HepG2 (cell line): ENCODE data around the gene ZNF747. TPM values are rescaled to one million over a fixed set of nuclear protein-coding genes. Genes with fewer than 3 reads are reported as not detected.

ENCODE experiments used
- ATAC-seq: fragments of 200-7000 bp; cut with Tn5 transposase; 3 replicates; pipeline ENCODE4 v1.9.1; 2020; ENCODE audit warnings: mild to moderate bottlenecking, moderate library complexity
- BruUV-seq: library from RNA; stranded (reverse); fragments of 400-500 nt; replicated peaks from 2 replicates; lab custom pipeline; 2021; lab: Mats Ljungman, UMichigan
- CTCF ChIA-PET: fragments of 300-600 bp; formaldehyde crosslinking; extraction: SDS; loops from one replicate; lab custom pipeline; 2021; ENCODE audit warnings: low total read pairs, inconsistent platforms, low intra/inter-chr PET ratio; lab: Yijun Ruan, JAX
- POLR2A ChIA-PET: fragments of 350-600 bp; sonication (Branson Sonifier 250); formaldehyde crosslinking; loops from one replicate; lab custom pipeline; 2020; ENCODE audit warnings: antibody characterized with exemption, inconsistent platforms; lab: Yijun Ruan, JAX
- DNase-seq: peaks from one replicate; pipeline ENCODE4 v3.0.0-alpha.2; 2015; ENCODE audit warnings: low spot score
- FAIRE-seq: peaks from 3 replicates; lab custom pipeline; 2011; peaks lifted over from hg19 to GRCh38; lab: Jason Lieb, UNC
- H2AFZ ChIP-seq: one replicate; pipeline ENCODE4 v1.6.1; 2011; ENCODE audit warnings: low read length, inconsistent platforms
- H3K27ac ChIP-seq: fragments of 300-600 bp; 3 replicates; pipeline ENCODE4 v1.8.0; 2011; ENCODE audit warnings: mixed run types, mild to moderate bottlenecking, mixed read lengths, low read length, inconsistent platforms; ENCODE audit not compliant: insufficient read depth; ENCODE audit errors: extremely low read length
- H3K27me3 ChIP-seq, 2 experiments: fragments of 200-600 bp in 1 of 2; 2 replicates in 1 of 2; 3 replicates in 1 of 2; pipeline versions ENCODE4 v1.6.0 to v1.8.0; 2011; ENCODE audit warnings: low read length in 2 of 2, mild to moderate bottlenecking in 2 of 2, moderate library complexity in 2 of 2, inconsistent platforms in 1 of 2; ENCODE audit not compliant: insufficient read depth in 2 of 2, control insufficient read depth in 1 of 2
- H3K36me3 ChIP-seq, 2 experiments: fragments of 200-600 bp in 1 of 2; replicated peaks in 1 of 2; 2 replicates in 1 of 2; 3 replicates in 1 of 2; pipeline versions ENCODE4 v1.5.1 to v1.8.0; 2011; ENCODE audit warnings: low read length in 2 of 2, inconsistent platforms in 1 of 2; ENCODE audit not compliant: insufficient read depth in 2 of 2, control insufficient read depth in 1 of 2
- H3K4me1 ChIP-seq: 2 replicates; pipeline ENCODE4 v1.5.1; 2012; ENCODE audit warnings: low read length, inconsistent platforms; ENCODE audit not compliant: insufficient read depth
- H3K4me2 ChIP-seq: 2 replicates; pipeline ENCODE4 v1.6.0; 2011; ENCODE audit warnings: low read depth, low read length, inconsistent platforms
- H3K4me3 ChIP-seq, 3 experiments: fragments of 200-600 bp in 1 of 3; sonication (generic), shearing (Covaris generic) in 1 of 3; replicated peaks in 1 of 3; 2 replicates each; pipeline ENCODE4 v1.5.1; 2011 to 2016; ENCODE audit warnings: low read length in 3 of 3, inconsistent platforms in 2 of 3, low read depth in 2 of 3, mild to moderate bottlenecking in 2 of 3, control low read depth in 1 of 3, mixed read lengths in 1 of 3; ENCODE audit not compliant: insufficient read depth in 1 of 3
- H3K79me2 ChIP-seq: one replicate; pipeline ENCODE4 v1.6.1; 2011; ENCODE audit warnings: low read length, inconsistent platforms; ENCODE audit not compliant: insufficient read depth
- H3K9ac ChIP-seq: 2 replicates; pipeline ENCODE4 v1.6.0; 2011; ENCODE audit warnings: mild to moderate bottlenecking, low read depth, low read length, inconsistent platforms; ENCODE audit not compliant: insufficient read depth
- H3K9me3 ChIP-seq: 2 replicates; pipeline ENCODE4 v1.5.1; 2012; ENCODE audit warnings: mild to moderate bottlenecking, low read length
- H4K20me1 ChIP-seq: 2 replicates; pipeline ENCODE4 v1.6.0; 2011; ENCODE audit warnings: inconsistent platforms, mild to moderate bottlenecking, low read length, moderate library complexity; ENCODE audit not compliant: insufficient read depth
- AHR ChIP-seq: IDR thresholded peaks from 2 replicates; pipeline ENCODE4 v1.6.1; 2018; ENCODE audit warnings: missing genetic modification reagents, missing compliant biosample characterization
- AKAP8 ChIP-seq: sonication (generic); formaldehyde crosslinking; IDR thresholded peaks from 2 replicates; pipeline ENCODE4 v1.5.1; 2020; ENCODE audit warnings: mild to moderate bottlenecking, missing genetic modification reagents
- CBX2 ChIP-seq, 2 experiments: fragments of 200-600 bp in 1 of 2; sonication (generic); formaldehyde crosslinking in 1 of 2; IDR thresholded peaks; 2 replicates each; pipeline versions ENCODE4 v1.7.0 to v1.8.1; 2018 to 2022; ENCODE audit warnings: low read depth in 2 of 2, low read length in 1 of 2, mild to moderate bottlenecking in 1 of 2, missing genetic modification reagents in 1 of 2
- KLF11 ChIP-seq: IDR thresholded peaks from 2 replicates; pipeline ENCODE4 v1.6.1; 2016; ENCODE audit warnings: missing compliant biosample characterization
- MATR3 ChIP-seq: sonication (generic); formaldehyde crosslinking; IDR thresholded peaks from 2 replicates; pipeline ENCODE4 v1.4.0; 2020; ENCODE audit warnings: missing genetic modification reagents
- MED1 ChIP-seq: sonication (generic); formaldehyde crosslinking; IDR thresholded peaks from 2 replicates; pipeline ENCODE4 v1.4.0; 2020; ENCODE audit warnings: missing genetic modification reagents
- MIER3 ChIP-seq: IDR thresholded peaks from 2 replicates; pipeline ENCODE4 v1.6.1; 2016; ENCODE audit warnings: missing compliant biosample characterization, borderline replicate concordance
- NFAT5 ChIP-seq: sonication (generic); formaldehyde crosslinking; IDR thresholded peaks from 2 replicates; pipeline ENCODE4 v1.4.0; 2020; ENCODE audit warnings: missing genetic modification reagents
- POLR2A ChIP-seq, 2 experiments: IDR thresholded peaks; 2 replicates each; pipeline ENCODE4 v1.6.1; 2011; ENCODE audit warnings: low read depth in 2 of 2, low read length in 2 of 2, mild to moderate bottlenecking in 1 of 2, moderate library complexity in 1 of 2; ENCODE audit not compliant: insufficient read depth in 1 of 2
- POLR2AphosphoS5 ChIP-seq: IDR thresholded peaks from 2 replicates; pipeline ENCODE4 v1.6.1; 2012; ENCODE audit warnings: low read depth, low read length
- RFX3 ChIP-seq: IDR thresholded peaks from 2 replicates; pipeline ENCODE4 v1.6.1; 2016; ENCODE audit warnings: missing biosample characterization, missing genetic modification reagents
- ZNF205 ChIP-seq: IDR thresholded peaks from 2 replicates; pipeline ENCODE4 v1.6.1; 2018; ENCODE audit warnings: missing biosample characterization, missing genetic modification reagents
- ZNF512B ChIP-seq: sonication (generic); formaldehyde crosslinking; IDR thresholded peaks from 2 replicates; pipeline ENCODE4 v1.5.1; 2020; ENCODE audit warnings: missing genetic modification reagents, mild to moderate bottlenecking, borderline replicate concordance
- ZNF589 ChIP-seq: sonication (generic); formaldehyde crosslinking; conservative IDR thresholded peaks from 2 replicates; pipeline ENCODE4 v1.8.0; 2022; ENCODE audit warnings: mild to moderate bottlenecking, moderate library complexity, missing genetic modification reagents
- ZNF660 ChIP-seq: sonication (generic); formaldehyde crosslinking; IDR thresholded peaks from 2 replicates; pipeline ENCODE4 v1.5.1; 2020; ENCODE audit warnings: mild to moderate bottlenecking, low read depth, missing genetic modification reagents, borderline replicate concordance
- WGBS: methylation state at CpG from one replicate; pipeline ENCODE4 v1.1.6; 2017; ENCODE audit warnings: low lambda C conversion rate; 5-methylcytosine and 5-hydroxymethylcytosine counted together
- in situ Hi-C: cut with HindIII; loops from 2 replicates; pipeline ENCODE4 v1.10.0; 2017; ENCODE audit warnings: low pct_unique_long_range_greater_than_20kb; ENCODE audit not compliant: extremely low pct_ligation_motif_present
- intact Hi-C: fragments of 100-400 bp; cut with micrococcal nuclease; formaldehyde crosslinking; loops from one replicate; pipeline ENCODE4 v1.10.0; 2022; ENCODE audit not compliant: unreplicated experiment
- polyA plus RNA-seq, 8 experiments: library from polyadenylated mRNA; depleted of rRNA in 3 of 8; stranded (reverse) in 7 of 8; unstranded in 1 of 8; fragments of >200 nt; fragmentation: Illumina TruSeq in 4 of 8; extraction: Trizol in 4 of 8; gene quantifications; 2 replicates each; pipeline versions ENCODE4 v1.2.1 to v1.2.3, GENCODE V29; 2011 to 2016; ENCODE audit warnings: low read depth in 4 of 8, missing spikeins in 1 of 8, mixed read lengths in 1 of 8; ENCODE audit not compliant: insufficient read depth in 1 of 8
- total RNA-seq, 5 experiments: library from RNA; depleted of rRNA; stranded (reverse); fragments of >200 nt; fragmentation: Illumina TruSeq; extraction: Trizol; gene quantifications; 2 replicates each; pipeline ENCODE4 v1.2.3, GENCODE V29; 2016; ENCODE audit warnings: low read depth in 1 of 5

The ZNF747 gene
- total and polyA plus RNA-seq, 2 of the 13 experiments (the other 11 are each of a cell fraction or from before 2014, with no cell fraction given) = 7.2 to 10.2 TPM

- CTCF ChIA-PET = interaction anchor here (1.4 kb wide), 1 partner anchor 102 kb away, joined by 4 read pairs; no protein-coding TSS in a partner anchor
- Histone ChIP-seq H3K36me3 (peaks cover 1 to 8% of the 10 kb centered on the region in 2 experiments; a peak in 2 of 5 replicates), H3K27me3 (no peaks in the 10 kb centered on the region; a peak in 1 of 5 replicates), H4K20me1 (no peaks in the 10 kb centered on the region), H3K79me2 (no peaks in the 10 kb centered on the region), H3K4me1 (peaks cover 61% of the 10 kb centered on the region), H3K27ac (peak overlapping the region; percentile 98), H3K4me3 (peak overlapping the region; percentile 78 to 97 (median 87)), H3K4me2 (peak overlapping the region; percentile 84), H2AFZ (no peak overlapping the region), H3K9ac (peak overlapping the region; percentile 97), H3K9me3 (no peaks in the 10 kb centered on the region)
- DNase-seq (peak; percentile 97), FAIRE-seq (peak; percentile 90), ATAC-seq (peak; percentile 89)
- POLR2A ChIA-PET = interaction anchor here (0.8 to 1.8 kb wide), 24 partner anchors 8 to 221 kb away, joined by 3 to 28 read pairs (median 4); partner anchors contain the start of genes CD2BP2, DCTPP1, PHKG2 and ZNF688
- no TSS peak for BruUV-seq
- intact Hi-C loops (loop anchor here (2.0 to 10.0 kb wide), 6 partner anchors 32 to 170 kb away; partner anchors contain the start of genes DCTPP1, FBRS, PRR14 and SRCAP), in situ Hi-C loops (no loop called here)
- under 1% methylated on average over 22 of the region's 79 CpGs for WGBS
- TF ChIP-seq ZNF512B (CRISPR knock-in tag) (0 out of 2 replicates have a peak, but pooled peaks have one; percentile 27), NFAT5 (CRISPR knock-in tag) (no peak), MED1 (CRISPR knock-in tag) (peak; percentile 61), ZNF205 (no peak; the same call in 1 of the 2 replicates), ZNF589 (CRISPR knock-in tag) (0 out of 2 replicates have a peak, but pooled peaks have one; percentile 46), POLR2A (IDR thresholded peaks at IDR 0.05; ENCODE audit: insufficient read depth in 1 of 2, low read depth in 2 of 2, low read length in 2 of 2) (peak; percentile 70 to 76), KLF11 (CRISPR knock-in tag) (no peak), POLR2AphosphoS5 (peak; percentile 67), MIER3 (CRISPR knock-in tag) (no peak), CBX2 (IDR thresholded peaks at IDR 0.05; ENCODE audit: low read depth, low read length) (no peak), CBX2 (CRISPR knock-in tag; IDR thresholded peaks at IDR 0.05; ENCODE audit: low read depth) (no peak), AHR (CRISPR knock-in tag) (peak; percentile 10; the same call in 1 of the 2 replicates), ZNF660 (CRISPR knock-in tag) (no peak), RFX3 (CRISPR knock-in tag) (peak; percentile 94), MATR3 (CRISPR knock-in tag) (no peak), AKAP8 (CRISPR knock-in tag) (no peak)
Observed at GRCh38 chr16:30526823-30527634, 7.6 kb downstream of the ZNF747 start.
